B cell (primary cell): ENCODE data around the gene CERCAM. TPM values are rescaled to one million over a fixed set of nuclear protein-coding genes. Genes with fewer than 3 reads are reported as not detected.

Experiments
- ATAC-seq: fragments of 200-7000 bp; cut with Tn5 transposase; one replicate; pipeline ENCODE4 v1.10.0; 2021; ENCODE audit warnings: low read depth, mild to moderate bottlenecking, moderate number of reproducible peaks, moderate library complexity
- CTCF ChIA-PET: fragments of 350-600 bp; sonication (Branson Sonifier 250); formaldehyde crosslinking; loops from one replicate; lab custom pipeline; 2021; ENCODE audit warnings: antibody characterized with exemption, inconsistent platforms; lab: Charles Lee
- POLR2A ChIA-PET: fragments of 350-600 bp; sonication (Branson Sonifier 250); formaldehyde crosslinking; loops from one replicate; lab custom pipeline; 2021; ENCODE audit warnings: antibody characterized with exemption; lab: Charles Lee
- DNase-seq: peaks from one replicate; pipeline ENCODE4 v3.0.0; 2013
- H2AFZ ChIP-seq: 2 replicates; pipeline ENCODE4 v1.6.1; 2012; ENCODE audit warnings: mild to moderate bottlenecking, low read depth, low read length; ENCODE audit not compliant: insufficient read depth, poor library complexity, severe bottlenecking
- H3K27ac ChIP-seq, 2 donors: 1 replicate in 1 of 2; 2 replicates in 1 of 2; pipeline ENCODE4 v1.5.1; 2012 to 2013; ENCODE audit warnings: low read length in 2 of 2, mild to moderate bottlenecking in 2 of 2, moderate library complexity in 1 of 2
- H3K27me3 ChIP-seq, 4 experiments: fragments of 200-600 bp in 1 of 4; sonication (generic) in 1 of 4; replicated peaks in 1 of 4; 1 replicate in 2 of 4; 2 replicates in 2 of 4; pipeline versions ENCODE4 v1.6.1 to v1.7.0; 2013 to 2016; ENCODE audit warnings: low read length in 3 of 4, mild to moderate bottlenecking in 2 of 4, mixed read lengths in 1 of 4, moderate library complexity in 1 of 4; ENCODE audit not compliant: insufficient read depth in 4 of 4, control insufficient read depth in 3 of 4; ENCODE audit errors: control extremely low read depth in 1 of 4
- H3K36me3 ChIP-seq, 2 experiments: replicated peaks in 1 of 2; 1 replicate in 1 of 2; 2 replicates in 1 of 2; pipeline versions ENCODE4 v1.6.1 to v1.7.1; 2013; ENCODE audit warnings: low read length in 1 of 2; ENCODE audit not compliant: insufficient read depth in 2 of 2, control insufficient read depth in 1 of 2; ENCODE audit errors: control extremely low read depth in 1 of 2, extremely low read depth in 1 of 2
- H3K4me1 ChIP-seq, 2 donors: fragments of 200-600 bp in 1 of 2; sonication (generic) in 1 of 2; 1 replicate in 1 of 2; 2 replicates in 1 of 2; pipeline versions ENCODE4 v1.5.1 to v1.6.1; 2013 to 2017; ENCODE audit warnings: low read length in 2 of 2; ENCODE audit not compliant: control insufficient read depth in 2 of 2, insufficient read depth in 2 of 2
- H3K4me2 ChIP-seq: replicated peaks from 2 replicates; pipeline ENCODE3; 2012; ENCODE audit warnings: mild to moderate bottlenecking, low read depth, low read length; ENCODE audit not compliant: poor library complexity, severe bottlenecking
- H3K4me3 ChIP-seq, 5 experiments: fragments of 200-600 bp in 1 of 5; sonication (generic) in 1 of 5; 1 replicate in 3 of 5; 2 replicates in 2 of 5; pipeline versions ENCODE4 v1.5.1 to v1.7.0; 2011 to 2016; ENCODE audit warnings: low read length in 4 of 5, mild to moderate bottlenecking in 4 of 5, low read depth in 2 of 5, control low read depth in 1 of 5, moderate library complexity in 1 of 5; ENCODE audit not compliant: insufficient read depth in 1 of 5; ENCODE audit errors: control extremely low read depth in 1 of 5, extremely low read depth in 1 of 5
- H3K79me2 ChIP-seq: fragments of 200-600 bp; sonication (generic); one replicate; pipeline ENCODE4 v1.6.0; 2016; ENCODE audit warnings: low read length; ENCODE audit not compliant: control insufficient read depth, insufficient read depth
- H3K9ac ChIP-seq: fragments of 200-600 bp; sonication (generic); 2 replicates; pipeline ENCODE4 v1.6.1; 2017; ENCODE audit warnings: mild to moderate bottlenecking, low read length, moderate library complexity
- H3K9me3 ChIP-seq, 3 donors: one replicate each; pipeline versions ENCODE4 v1.6.1 to v1.7.1; 2013; ENCODE audit warnings: low read length in 2 of 3; ENCODE audit not compliant: control insufficient read depth in 2 of 3, insufficient read depth in 1 of 3; ENCODE audit errors: control extremely low read depth in 1 of 3
- H4K20me1 ChIP-seq: 2 replicates; pipeline ENCODE4 v1.6.0; 2012; ENCODE audit warnings: mild to moderate bottlenecking, low read length; ENCODE audit not compliant: insufficient read depth, control insufficient read depth, poor library complexity, severe bottlenecking
- H3K27ac Mint-ChIP-seq: one replicate; pipeline ENCODE4 v1.8.0; 2021; ENCODE audit warnings: mixed read lengths
- H3K27me3 Mint-ChIP-seq: one replicate; pipeline ENCODE4 v1.8.0; 2021; ENCODE audit warnings: mixed read lengths
- H3K4me1 Mint-ChIP-seq: one replicate; pipeline ENCODE4 v1.8.0; 2021; ENCODE audit warnings: mixed read lengths
- H3K4me3 Mint-ChIP-seq: one replicate; pipeline ENCODE4 v1.8.0; 2021; ENCODE audit warnings: mixed read lengths
- H3K9me3 Mint-ChIP-seq: one replicate; pipeline ENCODE4 v1.8.0; 2022; ENCODE audit warnings: mixed read lengths; ENCODE audit not compliant: insufficient read depth
- EZH2 ChIP-seq: IDR thresholded peaks from 2 replicates; pipeline ENCODE4 v1.6.1; 2012; ENCODE audit warnings: borderline replicate concordance, low read depth, mild to moderate bottlenecking, moderate library complexity, low read length; ENCODE audit not compliant: insufficient read depth, poor library complexity, severe bottlenecking
- WGBS: methylation state at CpG from one replicate; pipeline ENCODE4 v1.1.5; 2013; ENCODE audit warnings: missing lambda C conversion rate; ENCODE audit not compliant: insufficient coverage; 5-methylcytosine and 5-hydroxymethylcytosine counted together
- intact Hi-C: fragments of 100-400 bp; cut with micrococcal nuclease; formaldehyde crosslinking; loops from one replicate; pipeline ENCODE4 v1.10.0; 2022
- polyA plus RNA-seq: library from polyadenylated mRNA; depleted of rRNA; stranded (reverse); fragments of >200 nt; gene quantifications from 2 replicates; pipeline ENCODE4 v1.2.3, GENCODE V29; 2012
- total RNA-seq, 2 donors: library from RNA; stranded (reverse); fragments of 120-200 nt in 1 of 2; gene quantifications; 1 replicate in 1 of 2; 2 replicates in 1 of 2; pipeline versions ENCODE4 v1.2.3 to v1.2.4, GENCODE V29; 2013 to 2022
- TF ChIP-seq, protein P1 (sequence below): fragments of 200-600 bp; IDR thresholded peaks from one replicate; pipeline ENCODE4 v1.8.0; 2022; ENCODE audit warnings: antibody characterized with exemption, mild to moderate bottlenecking

Gene CERCAM
- total and polyA plus RNA-seq, 2 donors (not counting 1 experiment from before 2014, with no cell fraction given): 2.4 to 3.8 TPM

DNA sequence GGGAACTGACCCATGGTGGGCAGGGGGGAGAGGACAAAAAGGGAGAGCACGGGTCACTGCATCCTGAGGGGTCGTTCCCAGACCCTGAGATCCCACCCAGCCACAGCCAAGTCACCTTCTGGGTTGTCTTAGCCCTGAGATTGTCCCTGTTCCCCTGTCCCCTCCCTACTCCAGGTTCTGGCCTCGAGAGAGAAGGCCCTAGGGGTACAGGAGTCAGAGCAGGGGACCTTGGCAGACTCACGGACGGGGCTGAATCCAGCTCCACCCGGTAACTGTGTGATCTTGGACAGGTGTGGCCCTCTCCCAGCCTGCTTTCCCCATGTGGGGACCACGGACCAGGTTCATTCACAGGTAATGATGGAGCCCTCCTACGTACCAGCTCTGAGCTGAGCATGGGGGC is 11.2 kb upstream of the CERCAM start:
- Mint-ChIP-seq H3K27me3 (peaks cover 33% of the 10 kb centered on the region), H3K4me1 (no peaks in the 10 kb centered on the region), H3K27ac (no peak overlapping the region), H3K9me3 (no peaks in the 10 kb centered on the region), H3K4me3 (no peak overlapping the region)
- Histone ChIP-seq H3K9ac (no peak overlapping the region), H3K4me2 (no peak overlapping the region), H3K9me3 (peaks cover 0 to 4% (median 0%) of the 10 kb centered on the region in 3 donors), H3K79me2 (no peaks in the 10 kb centered on the region), H3K36me3 (no peaks in the 10 kb centered on the region), H3K27me3 (peaks cover 0 to 42% (median 5%) of the 10 kb centered on the region in 4 experiments), H3K4me1 (no peaks in the 10 kb centered on the region), H3K27ac (no peak overlapping the region), H3K4me3 (no peak overlapping the region), H2AFZ (no peak overlapping the region), H4K20me1 (no peaks in the 10 kb centered on the region)
- 67% methylated on average over 8 of the region's 8 CpGs for WGBS
- intact Hi-C loops: no loop called here
- ATAC-seq (no peak), DNase-seq (no peak)
- TF ChIP-seq, protein P1, sequence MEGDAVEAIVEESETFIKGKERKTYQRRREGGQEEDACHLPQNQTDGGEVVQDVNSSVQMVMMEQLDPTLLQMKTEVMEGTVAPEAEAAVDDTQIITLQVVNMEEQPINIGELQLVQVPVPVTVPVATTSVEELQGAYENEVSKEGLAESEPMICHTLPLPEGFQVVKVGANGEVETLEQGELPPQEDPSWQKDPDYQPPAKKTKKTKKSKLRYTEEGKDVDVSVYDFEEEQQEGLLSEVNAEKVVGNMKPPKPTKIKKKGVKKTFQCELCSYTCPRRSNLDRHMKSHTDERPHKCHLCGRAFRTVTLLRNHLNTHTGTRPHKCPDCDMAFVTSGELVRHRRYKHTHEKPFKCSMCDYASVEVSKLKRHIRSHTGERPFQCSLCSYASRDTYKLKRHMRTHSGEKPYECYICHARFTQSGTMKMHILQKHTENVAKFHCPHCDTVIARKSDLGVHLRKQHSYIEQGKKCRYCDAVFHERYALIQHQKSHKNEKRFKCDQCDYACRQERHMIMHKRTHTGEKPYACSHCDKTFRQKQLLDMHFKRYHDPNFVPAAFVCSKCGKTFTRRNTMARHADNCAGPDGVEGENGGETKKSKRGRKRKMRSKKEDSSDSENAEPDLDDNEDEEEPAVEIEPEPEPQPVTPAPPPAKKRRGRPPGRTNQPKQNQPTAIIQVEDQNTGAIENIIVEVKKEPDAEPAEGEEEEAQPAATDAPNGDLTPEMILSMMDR: no peak
- no peak for TF ChIP-seq EZH2
- ChIA-PET POLR2A (no interaction called here), CTCF (no interaction called here)

DNA sequence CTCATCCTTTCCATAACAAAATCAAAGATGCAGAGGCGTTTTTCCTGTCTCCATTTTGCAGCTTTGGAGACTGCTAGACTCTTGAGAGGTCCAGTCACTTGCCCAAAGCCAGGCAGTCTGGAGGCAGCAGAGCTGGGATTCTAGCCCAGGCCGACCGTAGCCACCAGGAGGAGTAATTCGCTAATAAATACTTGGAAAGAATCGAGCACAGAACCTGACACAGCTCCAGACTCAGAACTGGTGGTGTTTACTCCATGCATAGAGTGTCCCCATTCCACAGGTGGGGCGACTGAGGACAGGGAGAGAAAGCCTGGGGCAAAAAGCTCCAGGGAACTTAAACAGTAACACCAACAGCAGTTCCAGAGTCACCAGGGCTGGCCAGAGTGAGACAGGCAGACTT is 10.7 kb upstream of the CERCAM start:
- intact Hi-C loops: loop anchor here (10.0 kb wide), 1 partner anchor 115 kb away; no protein-coding TSS in a partner anchor
- H3K27me3 ChIP-seq: peaks cover 0 to 42% (median 6%) of the 10 kb centered on the region in 4 experiments
- no peak for DNase-seq
- no peaks in the 10 kb centered on the region for H3K9me3 Mint-ChIP-seq
- no peak overlapping the region for H3K4me2 ChIP-seq
- H3K4me1 Mint-ChIP-seq: no peaks in the 10 kb centered on the region
- H3K9me3 ChIP-seq: peaks cover 0 to 4% (median 0%) of the 10 kb centered on the region in 3 donors
- WGBS: 48% methylated on average over 6 of the region's 6 CpGs
- H2AFZ ChIP-seq: no peak overlapping the region
- H3K27me3 Mint-ChIP-seq: peaks cover 38% of the 10 kb centered on the region
- H3K4me3 Mint-ChIP-seq: no peak overlapping the region
- no peaks in the 10 kb centered on the region for H3K36me3 ChIP-seq
- no peak for TF ChIP-seq EZH2
- TF ChIP-seq, protein P1: no peak
- no peak overlapping the region for H3K4me3 ChIP-seq
- H4K20me1 ChIP-seq: no peaks in the 10 kb centered on the region
- ChIA-PET CTCF (interaction anchor here (0.8 kb wide), 1 partner anchor 48 kb away, joined by 3 read pairs; no protein-coding TSS in a partner anchor), POLR2A (no interaction called here)
- no peaks in the 10 kb centered on the region for H3K4me1 ChIP-seq
- H3K27ac Mint-ChIP-seq: no peak overlapping the region
- ATAC-seq: no peak
- no peak overlapping the region for H3K9ac ChIP-seq
- no peak overlapping the region for H3K27ac ChIP-seq
- H3K79me2 ChIP-seq: no peaks in the 10 kb centered on the region
